ENCODE measurements around the gene TFIP11. TPM values are rescaled to one million over a fixed set of nuclear protein-coding genes. Genes with fewer than 3 reads are reported as not detected.

Gene TFIP11
- total and polyA plus RNA-seq, 12 donors: 25.0 to 73.3 (median 37.2) TPM

DNA sequence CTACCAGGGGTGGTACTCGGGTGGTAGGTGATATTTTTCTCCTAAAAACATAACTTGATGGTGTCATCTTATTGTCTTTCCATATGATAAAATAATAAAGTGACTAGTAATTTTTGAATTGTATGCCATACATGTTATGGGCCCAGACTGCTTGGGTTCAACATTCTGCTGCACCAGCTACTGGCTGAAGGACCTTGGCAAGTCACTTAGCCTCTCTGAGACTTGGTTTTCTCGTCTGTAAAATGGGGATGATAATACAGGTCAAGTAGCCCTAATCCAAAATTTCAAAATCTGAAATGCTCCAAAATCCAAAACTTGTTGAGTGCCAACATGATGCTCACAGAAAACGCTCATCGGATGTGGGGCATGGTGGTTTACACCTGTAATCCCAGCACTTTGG, 35.6 kb upstream of the TFIP11 start:
- TF ChIP-seq POLR2A (IDR thresholded peaks at IDR 0.05): no peak
- TF ChIP-seq, protein P1, sequence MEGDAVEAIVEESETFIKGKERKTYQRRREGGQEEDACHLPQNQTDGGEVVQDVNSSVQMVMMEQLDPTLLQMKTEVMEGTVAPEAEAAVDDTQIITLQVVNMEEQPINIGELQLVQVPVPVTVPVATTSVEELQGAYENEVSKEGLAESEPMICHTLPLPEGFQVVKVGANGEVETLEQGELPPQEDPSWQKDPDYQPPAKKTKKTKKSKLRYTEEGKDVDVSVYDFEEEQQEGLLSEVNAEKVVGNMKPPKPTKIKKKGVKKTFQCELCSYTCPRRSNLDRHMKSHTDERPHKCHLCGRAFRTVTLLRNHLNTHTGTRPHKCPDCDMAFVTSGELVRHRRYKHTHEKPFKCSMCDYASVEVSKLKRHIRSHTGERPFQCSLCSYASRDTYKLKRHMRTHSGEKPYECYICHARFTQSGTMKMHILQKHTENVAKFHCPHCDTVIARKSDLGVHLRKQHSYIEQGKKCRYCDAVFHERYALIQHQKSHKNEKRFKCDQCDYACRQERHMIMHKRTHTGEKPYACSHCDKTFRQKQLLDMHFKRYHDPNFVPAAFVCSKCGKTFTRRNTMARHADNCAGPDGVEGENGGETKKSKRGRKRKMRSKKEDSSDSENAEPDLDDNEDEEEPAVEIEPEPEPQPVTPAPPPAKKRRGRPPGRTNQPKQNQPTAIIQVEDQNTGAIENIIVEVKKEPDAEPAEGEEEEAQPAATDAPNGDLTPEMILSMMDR (IDR thresholded peaks at IDR 0.05): no peak
- no peak for DNase-seq
- Histone ChIP-seq H3K9me3 (replicated peaks in 1 of 3) (no peaks in the 10 kb centered on the region), H3K36me3 (replicated peaks in 1 of 2) (no peaks in the 10 kb centered on the region), H3K27ac (no peak overlapping the region), H3K4me3 (no peak overlapping the region), H3K27me3 (no peaks in the 10 kb centered on the region), H3K4me1 (replicated peaks in 1 of 2) (peaks cover 32 to 36% of the 10 kb centered on the region in 2 donors)
- 88 to 94% (median 93%) methylated on average over 4 of the region's 4 CpGs for WGBS, 4 donors
- intact Hi-C loops (cut with DNase I): no loop called here

DNA sequence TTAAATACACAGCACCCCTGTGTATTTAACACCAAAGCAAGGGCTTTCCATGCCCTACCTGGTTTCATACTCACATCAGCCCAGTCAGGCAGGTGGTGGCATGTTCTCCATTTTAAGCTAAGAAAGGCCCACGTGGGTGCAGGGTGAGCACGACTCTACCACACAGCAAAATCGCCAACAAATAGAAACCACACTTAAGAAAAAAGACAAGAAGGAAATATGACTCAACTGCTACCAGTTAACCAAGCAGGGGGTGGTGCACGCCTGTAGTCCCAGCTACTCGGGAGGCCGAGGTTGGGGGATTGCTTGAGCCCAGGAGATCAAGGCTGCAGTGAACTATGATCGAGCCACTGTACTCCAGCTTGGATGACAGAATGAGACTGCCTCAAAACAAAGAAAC, 35.2 kb upstream of the TFIP11 start:
- 81 to 91% (median 84%) methylated on average over 7 of the region's 7 CpGs for WGBS, 4 donors
- DNase-seq: no peak
- Histone ChIP-seq H3K36me3 (replicated peaks in 1 of 2) (no peaks in the 10 kb centered on the region), H3K9me3 (replicated peaks in 1 of 3) (no peaks in the 10 kb centered on the region), H3K4me1 (replicated peaks in 1 of 2) (peaks cover 32 to 35% of the 10 kb centered on the region in 2 donors), H3K4me3 (no peak overlapping the region), H3K27ac (no peak overlapping the region), H3K27me3 (no peaks in the 10 kb centered on the region)
- TF ChIP-seq POLR2A (IDR thresholded peaks at IDR 0.05): no peak
- TF ChIP-seq, protein P1 (IDR thresholded peaks at IDR 0.05): no peak
- intact Hi-C loops (cut with DNase I): no loop called here

DNA sequence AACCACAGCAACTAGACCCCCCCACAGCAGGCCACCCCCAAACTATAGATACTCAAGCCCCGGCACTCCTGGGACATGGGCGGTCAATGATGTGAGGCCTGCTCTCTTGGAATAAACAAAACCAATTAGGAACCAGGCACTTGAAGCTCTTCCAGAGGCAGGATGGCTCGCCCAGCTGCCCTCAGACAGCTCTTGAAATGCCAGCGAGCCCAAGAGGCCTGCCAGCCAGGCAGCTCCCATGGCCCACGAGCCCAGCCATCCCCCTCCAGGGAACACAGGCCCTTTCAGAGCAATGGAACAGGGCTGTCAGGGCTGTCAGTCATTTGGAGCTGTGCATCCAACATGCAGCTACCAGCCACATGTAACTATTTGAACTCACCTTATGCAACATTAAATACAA, 34.0 kb upstream of the TFIP11 start:
- 82 to 97% (median 87%) methylated on average over 3 to 5 of the region's 5 CpGs for WGBS, 4 donors
- TF ChIP-seq POLR2A (IDR thresholded peaks at IDR 0.05): no peak
- TF ChIP-seq, protein P1 (IDR thresholded peaks at IDR 0.05): no peak

GRCh38 chr22:26545827-26546226, 33.6 kb upstream of the TFIP11 start:
- DNase-seq: no peak
- no peak for TF ChIP-seq POLR2A (IDR thresholded peaks at IDR 0.05)
- Histone ChIP-seq H3K36me3 (replicated peaks in 1 of 2) (peaks cover 0 to 9% of the 10 kb centered on the region in 2 donors), H3K27ac (no peak overlapping the region), H3K4me1 (replicated peaks in 1 of 2) (peaks cover 27 to 28% of the 10 kb centered on the region in 2 donors), H3K27me3 (no peaks in the 10 kb centered on the region), H3K9me3 (replicated peaks in 1 of 3) (no peaks in the 10 kb centered on the region), H3K4me3 (no peak overlapping the region)
- intact Hi-C loops (cut with DNase I): no loop called here
- 79 to 87% (median 82%) methylated on average over 5 of the region's 5 CpGs for WGBS, 4 donors

More for the DNA sequence above, 34.0 kb upstream of the TFIP11 start:
- H3K27ac ChIP-seq: no peak overlapping the region
- H3K27me3 ChIP-seq: no peaks in the 10 kb centered on the region
- no peak overlapping the region for H3K4me3 ChIP-seq
- DNase-seq: no peak
- intact Hi-C loops (cut with DNase I): no loop called here
- no peaks in the 10 kb centered on the region for H3K9me3 ChIP-seq (replicated peaks in 1 of 3)
- peaks cover 0 to 4% of the 10 kb centered on the region in 2 donors for H3K36me3 ChIP-seq (replicated peaks in 1 of 2)
- peaks cover 30 to 33% of the 10 kb centered on the region in 2 donors for H3K4me1 ChIP-seq (replicated peaks in 1 of 2)

- WGBS, 4 donors: 50 to 81% (median 72%) methylated on average over 2 of the region's 2 CpGs
Observed at GRCh38 chr22:26545385-26545784, 33.1 kb upstream of the TFIP11 start.

More at GRCh38 chr22:26545385-26545784, 33.1 kb upstream of the TFIP11 start:
- H3K9me3 ChIP-seq (replicated peaks in 1 of 3): no peaks in the 10 kb centered on the region
- no peak overlapping the region for H3K4me3 ChIP-seq
- intact Hi-C loops (cut with DNase I): no loop called here
- TF ChIP-seq POLR2A (IDR thresholded peaks at IDR 0.05): no peak
- TF ChIP-seq, protein P1 (IDR thresholded peaks at IDR 0.05): no peak
- DNase-seq: no peak
- peaks cover 22 to 24% of the 10 kb centered on the region in 2 donors for H3K4me1 ChIP-seq (replicated peaks in 1 of 2)
- peaks cover 0 to 13% of the 10 kb centered on the region in 2 donors for H3K36me3 ChIP-seq (replicated peaks in 1 of 2)
- H3K27me3 ChIP-seq: no peaks in the 10 kb centered on the region
- no peak overlapping the region for H3K27ac ChIP-seq

Measured in adrenal gland (tissue), 12 donors.